Small intestine (tissue), 7 donors: ENCODE results near the gene SP8. TPM values are rescaled to one million over a fixed set of nuclear protein-coding genes. Genes with fewer than 3 reads are reported as not detected.

ENCODE experiments used
- DNase-seq, 2 donors: peaks; one replicate each; pipeline versions ENCODE4 v3.0.0 to v3.0.0-alpha.2; 2013
- FAIRE-seq: peaks from 2 replicates; lab custom pipeline; 2012; peaks lifted over from hg19 to GRCh38; lab: Jason Lieb, UNC
- H3K27ac ChIP-seq, 3 donors: one replicate each; pipeline ENCODE4 v1.5.1; 2013; ENCODE audit warnings: low read length in 2 of 3, mild to moderate bottlenecking in 2 of 3, control low read depth in 1 of 3, inconsistent platforms in 1 of 3, low read depth in 1 of 3, moderate library complexity in 1 of 3
- H3K27me3 ChIP-seq, 3 donors: one replicate each; pipeline ENCODE4 v1.6.1; 2013; ENCODE audit warnings: low read length in 3 of 3, inconsistent platforms in 1 of 3; ENCODE audit not compliant: control insufficient read depth in 3 of 3, insufficient read depth in 3 of 3
- H3K36me3 ChIP-seq, 3 donors: one replicate each; pipeline ENCODE4 v1.6.1; 2013; ENCODE audit warnings: low read length in 3 of 3, inconsistent platforms in 1 of 3, low read depth in 1 of 3, mild to moderate bottlenecking in 1 of 3, moderate library complexity in 1 of 3; ENCODE audit not compliant: control insufficient read depth in 3 of 3, insufficient read depth in 2 of 3
- H3K4me1 ChIP-seq, 3 donors: one replicate each; pipeline ENCODE4 v1.6.1; 2013; ENCODE audit warnings: low read length in 2 of 3, inconsistent platforms in 1 of 3, low read depth in 1 of 3, mild to moderate bottlenecking in 1 of 3, moderate library complexity in 1 of 3; ENCODE audit not compliant: control insufficient read depth in 3 of 3, insufficient read depth in 2 of 3
- H3K4me3 ChIP-seq, 3 donors: one replicate each; pipeline ENCODE4 v1.5.1; 2013; ENCODE audit warnings: low read length in 3 of 3, control low read depth in 1 of 3, inconsistent platforms in 1 of 3, low read depth in 1 of 3, mild to moderate bottlenecking in 1 of 3, moderate library complexity in 1 of 3
- H3K9me3 ChIP-seq, 2 donors: one replicate each; pipeline ENCODE4 v1.6.1; 2013; ENCODE audit warnings: low read depth in 1 of 2, low read length in 1 of 2; ENCODE audit not compliant: control insufficient read depth in 2 of 2, insufficient read depth in 1 of 2
- WGBS, 3 donors: extraction: QIAGEN DNeasy Blood & Tissue Kit; methylation state at CpG; one replicate each; pipeline ENCODE4 v1.1.7; 2013; 5-methylcytosine and 5-hydroxymethylcytosine counted together
- polyA plus RNA-seq, 4 donors: library from polyadenylated mRNA; stranded (reverse) in 3 of 4; unstranded in 1 of 4; fragments of 200-250 nt in 3 of 4; fragments of 120-200 nt in 1 of 4; gene quantifications; one replicate each; pipeline versions ENCODE4 v1.2.1 to v1.2.3, GENCODE V29; 2013
- donor health status: healthy with polysubstance abuse.
- donor health status: control.
- donor health status: control.
- donor health status: Bipolar disorder and iron deficiency.
- donor health status: healthy.

SP8 gene
- polyA plus RNA-seq, 4 donors, result 3.3 TPM; not detected in 3

- FAIRE-seq (no peak), DNase-seq (peak in 1 of 2 donors; percentile 11)
- no peaks in the 10 kb centered on the region for H3K36me3 ChIP-seq
- H3K27ac ChIP-seq, result no peak overlapping the region
- H3K9me3 ChIP-seq, result peaks cover 0 to 1% of the 10 kb centered on the region in 2 donors
- H3K4me1 ChIP-seq, result no peaks in the 10 kb centered on the region
- H3K27me3 ChIP-seq, result peaks cover 6 to 97% (median 47%) of the 10 kb centered on the region in 3 donors
- WGBS, 3 donors, result 10 to 15% (median 14%) methylated on average over 8 of the region's 8 CpGs
- no peak overlapping the region for H3K4me3 ChIP-seq
Measured at GRCh38 chr7:20791538-20792434, 5.1 kb upstream of the SP8 start.

GRCh38 chr7:20790375-20790774 lies 3.7 kb upstream of the SP8 start:
- peaks cover 0 to 8% (median 8%) of the 10 kb centered on the region in 3 donors for H3K4me1 ChIP-seq
- 8 to 13% (median 11%) methylated on average over 5 of the region's 5 CpGs for WGBS, 3 donors
- peaks cover 5 to 97% (median 56%) of the 10 kb centered on the region in 3 donors for H3K27me3 ChIP-seq
- H3K9me3 ChIP-seq, result peaks cover 0 to 1% of the 10 kb centered on the region in 2 donors
- no peak overlapping the region for H3K4me3 ChIP-seq
- H3K36me3 ChIP-seq, result no peaks in the 10 kb centered on the region
- no peak overlapping the region for H3K27ac ChIP-seq
- no peak for FAIRE-seq
- DNase-seq, result peak in 1 of 2 donors; percentile 12

GRCh38 chr7:20788420-20788990 lies 1.8 kb upstream of the SP8 start:
- H3K4me1 ChIP-seq, result peaks cover 0 to 12% (median 11%) of the 10 kb centered on the region in 3 donors
- FAIRE-seq, result no peak
- DNase-seq, result peak in 1 of 2 donors; percentile 4
- H3K27ac ChIP-seq, result no peak overlapping the region
- H3K36me3 ChIP-seq, result no peaks in the 10 kb centered on the region
- H3K9me3 ChIP-seq, result peaks cover 0 to 1% of the 10 kb centered on the region in 2 donors
- H3K4me3 ChIP-seq, result no peak overlapping the region
- peaks cover 5 to 94% (median 59%) of the 10 kb centered on the region in 3 donors for H3K27me3 ChIP-seq
- 17 to 34% (median 32%) methylated on average over 10 of the region's 10 CpGs for WGBS, 3 donors

GRCh38 chr7:20787660-20788419 lies 1.2 kb upstream of the SP8 start:
- Histone ChIP-seq H3K4me3 (no peak overlapping the region), H3K9me3 (no peaks in the 10 kb centered on the region), H3K27ac (no peak overlapping the region), H3K36me3 (no peaks in the 10 kb centered on the region), H3K4me1 (peaks cover 0 to 12% (median 11%) of the 10 kb centered on the region in 3 donors), H3K27me3 (peaks cover 3 to 93% (median 54%) of the 10 kb centered on the region in 3 donors)
- DNase-seq (peak in 1 of 2 donors; percentile 13), FAIRE-seq (no peak)
- 13 to 20% (median 15%) methylated on average over 21 of the region's 21 CpGs for WGBS, 3 donors

- peak; percentile 5 to 47 for DNase-seq
- H3K4me3 ChIP-seq, result peak overlapping the region in 1 of 3 donors; percentile 33
- WGBS, 3 donors, result 2 to 4% (median 3%) methylated on average over 14 of the region's 14 CpGs
- no peak for FAIRE-seq
- H3K27ac ChIP-seq, result no peak overlapping the region
- H3K36me3 ChIP-seq, result no peaks in the 10 kb centered on the region
- H3K27me3 ChIP-seq, result peaks cover 3 to 91% (median 54%) of the 10 kb centered on the region in 3 donors
- H3K9me3 ChIP-seq, result no peaks in the 10 kb centered on the region
- H3K4me1 ChIP-seq, result peaks cover 0 to 12% (median 11%) of the 10 kb centered on the region in 3 donors
Measured at GRCh38 chr7:20786421-20786778, 286 bp downstream of the SP8 start.

GRCh38 chr7:20786049-20786412 lies 655 bp downstream of the SP8 start:
- peak overlapping the region in 1 of 3 donors; percentile 33 for H3K4me3 ChIP-seq
- FAIRE-seq, result no peak

GRCh38 chr7:20785157-20786048 lies 1.3 kb downstream of the SP8 start:
- 2 to 6% (median 3%) methylated on average over 57 to 89 of the region's 89 CpGs for WGBS, 3 donors
- Histone ChIP-seq H3K27ac (no peak overlapping the region), H3K4me1 (peaks cover 0 to 12% (median 11%) of the 10 kb centered on the region in 3 donors), H3K9me3 (no peaks in the 10 kb centered on the region), H3K36me3 (no peaks in the 10 kb centered on the region), H3K27me3 (peaks cover 3 to 86% (median 48%) of the 10 kb centered on the region in 3 donors), H3K4me3 (peak overlapping the region in 1 of 3 donors; percentile 33)
- DNase-seq, result peak; percentile 4 to 49
- FAIRE-seq, result no peak

More at GRCh38 chr7:20786049-20786412, 655 bp downstream of the SP8 start:
- no peak for DNase-seq
- 2 to 6% (median 4%) methylated on average over 10 of the region's 10 CpGs for WGBS, 3 donors
- Histone ChIP-seq H3K27me3 (peaks cover 3 to 87% (median 51%) of the 10 kb centered on the region in 3 donors), H3K27ac (no peak overlapping the region), H3K36me3 (no peaks in the 10 kb centered on the region), H3K4me1 (peaks cover 0 to 12% (median 11%) of the 10 kb centered on the region in 3 donors), H3K9me3 (no peaks in the 10 kb centered on the region)
